Gastroesophageal sphincter (tissue), 3 donors: ENCODE data around the gene DLGAP4.

ENCODE experiments used
- EP300 ChIP-seq: sonication (generic); formaldehyde crosslinking; IDR thresholded peaks from one replicate; pipeline ENCODE4 v1.6.1; 2017; ENCODE audit warnings: antibody characterized with exemption, mild to moderate bottlenecking
- POLR2A ChIP-seq, 2 donors: fragments of 450-650 bp; IDR thresholded peaks; one replicate each; pipeline ENCODE4 v1.6.1; 2017; ENCODE audit warnings: antibody characterized with exemption in 2 of 2, mild to moderate bottlenecking in 2 of 2, moderate library complexity in 1 of 2
- POLR2AphosphoS5 ChIP-seq: sonication (generic); formaldehyde crosslinking; IDR thresholded peaks from one replicate; pipeline ENCODE4 v1.6.1; 2017; ENCODE audit warnings: antibody characterized with exemption
- TF ChIP-seq, protein P1 (sequence below), 4 experiments: fragments of 200-600 bp in 2 of 4; fragments of 450-650 bp in 2 of 4; sonication (generic) in 1 of 4; IDR thresholded peaks; one replicate each; pipeline ENCODE4 v1.5.1; 2017 to 2019; ENCODE audit warnings: antibody characterized with exemption in 4 of 4, mild to moderate bottlenecking in 2 of 4, moderate library complexity in 2 of 4

- TF ChIP-seq, protein P1, sequence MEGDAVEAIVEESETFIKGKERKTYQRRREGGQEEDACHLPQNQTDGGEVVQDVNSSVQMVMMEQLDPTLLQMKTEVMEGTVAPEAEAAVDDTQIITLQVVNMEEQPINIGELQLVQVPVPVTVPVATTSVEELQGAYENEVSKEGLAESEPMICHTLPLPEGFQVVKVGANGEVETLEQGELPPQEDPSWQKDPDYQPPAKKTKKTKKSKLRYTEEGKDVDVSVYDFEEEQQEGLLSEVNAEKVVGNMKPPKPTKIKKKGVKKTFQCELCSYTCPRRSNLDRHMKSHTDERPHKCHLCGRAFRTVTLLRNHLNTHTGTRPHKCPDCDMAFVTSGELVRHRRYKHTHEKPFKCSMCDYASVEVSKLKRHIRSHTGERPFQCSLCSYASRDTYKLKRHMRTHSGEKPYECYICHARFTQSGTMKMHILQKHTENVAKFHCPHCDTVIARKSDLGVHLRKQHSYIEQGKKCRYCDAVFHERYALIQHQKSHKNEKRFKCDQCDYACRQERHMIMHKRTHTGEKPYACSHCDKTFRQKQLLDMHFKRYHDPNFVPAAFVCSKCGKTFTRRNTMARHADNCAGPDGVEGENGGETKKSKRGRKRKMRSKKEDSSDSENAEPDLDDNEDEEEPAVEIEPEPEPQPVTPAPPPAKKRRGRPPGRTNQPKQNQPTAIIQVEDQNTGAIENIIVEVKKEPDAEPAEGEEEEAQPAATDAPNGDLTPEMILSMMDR (IDR thresholded peaks at IDR 0.05), result no peak
- TF ChIP-seq POLR2A (IDR thresholded peaks at IDR 0.05) (no peak), POLR2AphosphoS5 (no peak), EP300 (no peak)
Measured at GRCh38 chr20:36454698-36455427, 148.7 kb downstream of the DLGAP4 start.
